Cardiac muscle cell (in vitro differentiated cells and primary cell): ENCODE results near the gene CGRRF1. TPM values are rescaled to one million over a fixed set of nuclear protein-coding genes. Genes with fewer than 3 reads are reported as not detected.
A peak's percentile ranks its signal among the peaks of the same experiment; 100 is the strongest.

ENCODE experiments used
- DNase-seq, 2 donors: peaks; one replicate each; pipeline versions ENCODE4 v3.0.0 to v3.0.0-alpha.2; 2010 to 2017; ENCODE audit warnings: low read depth in 1 of 2, low spot score in 1 of 2
- H3K27ac ChIP-seq: fragments of 200-600 bp; sonication (generic); 2 replicates; pipeline ENCODE4 v1.5.1; 2016
- H3K27me3 ChIP-seq: fragments of 200-600 bp; sonication (generic); 2 replicates; pipeline ENCODE4 v1.6.0; 2016; ENCODE audit warnings: control low read depth
- H3K36me3 ChIP-seq: fragments of 200-600 bp; sonication (generic); 2 replicates; pipeline ENCODE4 v1.5.1; 2016; ENCODE audit warnings: control low read depth
- H3K4me1 ChIP-seq: fragments of 200-600 bp; sonication (generic); 2 replicates; pipeline ENCODE4 v1.8.1; 2017; ENCODE audit warnings: low read depth, mild to moderate bottlenecking, mixed run types
- H3K4me3 ChIP-seq: fragments of 200-600 bp; sonication (generic); 2 replicates; pipeline ENCODE4 v1.5.1; 2016; ENCODE audit warnings: mild to moderate bottlenecking
- H3K9me3 ChIP-seq: fragments of 200-600 bp; sonication (generic); 2 replicates; pipeline ENCODE4 v1.5.1; 2017; ENCODE audit warnings: low read depth, mild to moderate bottlenecking, control low read depth
- CTCF ChIP-seq: IDR thresholded peaks from 2 replicates; pipeline ENCODE4 v1.5.1; 2012; ENCODE audit warnings: low read depth, mild to moderate bottlenecking, low read length
- polyA plus RNA-seq: library from polyadenylated mRNA; unstranded; fragments of >200 nt; fragmentation: Nextera tagmentation; extraction: Ambion mirVana; gene quantifications from 2 replicates; pipeline ENCODE4 v1.2.1, GENCODE V29; 2016
- total RNA-seq: library from RNA; depleted of rRNA; stranded (reverse); fragments of >200 nt; gene quantifications from 2 replicates; pipeline ENCODE4 v1.2.3, GENCODE V29; 2016

CGRRF1 gene
- total and polyA plus RNA-seq, 2 experiments from 2014 or later: 8.4 to 22.9 TPM

DNA sequence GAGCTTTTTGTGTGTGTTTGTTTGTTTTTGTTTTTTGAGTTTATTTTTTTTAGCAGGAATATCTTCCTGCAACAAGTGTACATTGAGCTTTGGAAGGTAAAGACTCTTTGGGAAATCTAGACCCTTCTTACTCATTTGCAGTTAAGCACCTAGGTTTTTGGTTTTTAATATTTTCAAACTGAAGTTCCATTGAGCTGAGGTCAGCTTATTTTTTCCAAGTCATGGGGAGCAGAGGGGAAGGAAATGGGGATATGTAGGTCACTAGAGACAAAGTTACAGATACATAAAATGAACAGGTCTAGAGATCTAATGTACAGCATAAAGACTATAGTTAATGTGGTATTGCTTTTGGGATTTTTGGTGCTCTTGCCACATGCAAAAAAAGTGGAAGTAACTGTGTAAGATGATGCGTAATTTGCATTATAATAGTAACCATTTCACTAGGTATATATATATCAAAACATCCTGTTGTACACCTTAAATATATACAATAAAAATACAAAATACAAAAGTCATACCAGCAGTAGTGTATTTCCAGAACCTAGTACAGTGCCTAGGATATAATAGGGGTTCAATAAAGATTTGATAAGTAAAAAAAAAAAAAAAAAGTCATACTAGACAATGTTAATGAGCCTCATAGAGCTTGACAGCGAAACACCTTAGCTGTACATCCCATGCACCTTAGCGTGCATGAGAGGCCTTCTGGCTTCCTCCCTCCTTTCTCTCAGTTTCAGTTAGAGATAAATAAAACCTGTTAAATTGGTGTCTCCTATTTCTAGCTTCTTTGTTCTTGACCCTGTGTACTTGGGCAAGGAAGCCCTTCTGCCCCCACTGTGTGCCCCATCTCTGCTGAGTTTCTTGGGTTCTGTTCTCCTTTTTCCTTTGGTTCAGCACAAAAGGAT is 22.7 kb downstream of the CGRRF1 start:
- TF ChIP-seq CTCF: no peak
- Histone ChIP-seq H3K9me3 (no peaks in the 10 kb centered on the region), H3K27ac (peak overlapping the region; percentile 17), H3K27me3 (no peaks in the 10 kb centered on the region), H3K4me3 (no peak overlapping the region), H3K36me3 (peaks cover 9% of the 10 kb centered on the region), H3K4me1 (no peaks in the 10 kb centered on the region)
- DNase-seq: no peak

- Histone ChIP-seq H3K9me3 (no peaks in the 10 kb centered on the region), H3K4me3 (no peak overlapping the region), H3K36me3 (peaks cover 14% of the 10 kb centered on the region), H3K27ac (peak overlapping the region; percentile 17), H3K4me1 (no peaks in the 10 kb centered on the region), H3K27me3 (no peaks in the 10 kb centered on the region)
- no peak for TF ChIP-seq CTCF
- DNase-seq: no peak
These were observed 23.4 kb downstream of the CGRRF1 start for GRCh38 chr14:54533100-54533499.

GRCh38 chr14:54535126-54535525 is 25.4 kb downstream of the CGRRF1 start:
- peak in 1 of 2 donors; percentile 16 for DNase-seq
- no peak overlapping the region for H3K27ac ChIP-seq

GRCh38 chr14:54535646-54536045 is 25.9 kb downstream of the CGRRF1 start:
- peak in 1 of 2 donors; percentile 24 for DNase-seq
- H3K27ac ChIP-seq: no peak overlapping the region
- H3K4me3 ChIP-seq: no peak overlapping the region
- no peak for TF ChIP-seq CTCF
- no peaks in the 10 kb centered on the region for H3K9me3 ChIP-seq
- no peaks in the 10 kb centered on the region for H3K4me1 ChIP-seq
- H3K27me3 ChIP-seq: no peaks in the 10 kb centered on the region
- peaks cover 24% of the 10 kb centered on the region for H3K36me3 ChIP-seq

More at GRCh38 chr14:54535126-54535525, 25.4 kb downstream of the CGRRF1 start:
- H3K9me3 ChIP-seq: no peaks in the 10 kb centered on the region
- no peaks in the 10 kb centered on the region for H3K27me3 ChIP-seq
- peaks cover 27% of the 10 kb centered on the region for H3K36me3 ChIP-seq
- no peaks in the 10 kb centered on the region for H3K4me1 ChIP-seq
- no peak for TF ChIP-seq CTCF
- H3K4me3 ChIP-seq: no peak overlapping the region

- Histone ChIP-seq H3K27me3 (no peaks in the 10 kb centered on the region), H3K36me3 (peaks cover 17% of the 10 kb centered on the region), H3K27ac (no peak overlapping the region), H3K4me1 (no peaks in the 10 kb centered on the region), H3K4me3 (no peak overlapping the region), H3K9me3 (no peaks in the 10 kb centered on the region)
- no peak for TF ChIP-seq CTCF
- DNase-seq: no peak
These were observed 27.9 kb downstream of the CGRRF1 start for GRCh38 chr14:54537651-54538050.
